Activated gamma-delta T cell treated with anti-CD3 and anti-CD28 coated beads, Interleukin-2, amount 50 U/mL, for 16 hours (primary cell): ENCODE results near the gene IL37.
"Not testable (repeated sequence)": the region's sequence is repeated elsewhere in the genome, so short reads cannot be mapped to it uniquely, and the experiment has no call there.

Experiments used
- DNase-seq: peaks from one replicate; pipeline ENCODE4 v3.0.0-alpha.2; 2020; ENCODE audit warnings: low read depth

Gene IL37

GRCh38 chr2:112923237-112923966 lies 12.4 kb downstream of the IL37 start:
- no peak for DNase-seq

GRCh38 chr2:112923967-112924338 lies 13.0 kb downstream of the IL37 start:
- no peak for DNase-seq

GRCh38 chr2:112924360-112924759 lies 13.4 kb downstream of the IL37 start:
- DNase-seq = no peak

GRCh38 chr2:112924821-112925220 lies 13.9 kb downstream of the IL37 start:
- DNase-seq = no peak

- no peak for DNase-seq
These were observed 15.7 kb downstream of the IL37 start for GRCh38 chr2:112926707-112927106.

- DNase-seq = no peak
These were observed 16.8 kb downstream of the IL37 start for GRCh38 chr2:112927745-112928144.

GRCh38 chr2:112933261-112933660 lies 22.3 kb downstream of the IL37 start:
- DNase-seq = no peak

- not testable (repeated sequence) for DNase-seq
These were observed 23.2 kb downstream of the IL37 start for GRCh38 chr2:112934117-112934516.

GRCh38 chr2:112936927-112937232 lies 25.9 kb downstream of the IL37 start:
- DNase-seq = no peak

- DNase-seq = no peak
These were observed 27.9 kb downstream of the IL37 start for GRCh38 chr2:112938904-112939303.

- no peak for DNase-seq
These were observed 28.5 kb downstream of the IL37 start for GRCh38 chr2:112939425-112939824.

GRCh38 chr2:112940859-112941625 lies 30.1 kb downstream of the IL37 start:
- DNase-seq = no peak

- peak; percentile 36 for DNase-seq
These were observed 31.0 kb downstream of the IL37 start for GRCh38 chr2:112941753-112942653.

GRCh38 chr2:112942654-112943002 lies 31.7 kb downstream of the IL37 start:
- no peak for DNase-seq

- DNase-seq = no peak
These were observed 34.0 kb downstream of the IL37 start for GRCh38 chr2:112944971-112945370.

- no peak for DNase-seq
These were observed 35.1 kb downstream of the IL37 start for GRCh38 chr2:112946086-112946485.

- no peak for DNase-seq
These were observed 36.4 kb downstream of the IL37 start for GRCh38 chr2:112947374-112947773.

GRCh38 chr2:112949456-112949855 lies 38.5 kb downstream of the IL37 start:
- DNase-seq = no peak

- DNase-seq = no peak
These were observed 43.4 kb downstream of the IL37 start for GRCh38 chr2:112954364-112954763.

GRCh38 chr2:112957511-112957910 lies 46.5 kb downstream of the IL37 start:
- DNase-seq = no peak

GRCh38 chr2:112958428-112959108 lies 47.6 kb downstream of the IL37 start:
- peak; percentile 3 for DNase-seq

- no peak for DNase-seq
These were observed 48.3 kb downstream of the IL37 start for GRCh38 chr2:112959109-112959812.
